A549 (cell line): ENCODE results near the gene ZBTB20.

Source experiments
- CTCF ChIP-seq: fragments of >200 bp; sonication (Bioruptor Twin); formaldehyde crosslinking; IDR thresholded peaks from 3 replicates; pipeline ENCODE4 v1.5.1; 2016
- MAFK ChIP-seq: fragments of 450-650 bp; IDR thresholded peaks from 2 replicates; pipeline ENCODE4 v1.6.1; 2014; ENCODE audit not compliant: partially characterized antibody
- RAD21 ChIP-seq, 2 experiments: fragments of >200 bp in 1 of 2; sonication (Bioruptor Twin) in 1 of 2; formaldehyde crosslinking in 1 of 2; IDR thresholded peaks in 1 of 2; conservative IDR thresholded peaks in 1 of 2; 2 replicates in 1 of 2; 3 replicates in 1 of 2; pipeline ENCODE4 v1.6.1; 2012 to 2018; ENCODE audit warnings: inconsistent platforms in 1 of 2

- TF ChIP-seq MAFK (no peak), CTCF (no peak), RAD21 (conservative IDR thresholded peaks at IDR 0.05 in 1 of 2, IDR thresholded peaks at IDR 0.05 in 1 of 2) (no peak)
These were observed 289.8 kb downstream of the ZBTB20 start for GRCh38 chr3:114857299-114857701.
